Endothelial cell of umbilical vein (primary cell): ENCODE results near the gene KDM4B. TPM values are rescaled to one million over a fixed set of nuclear protein-coding genes. Genes with fewer than 3 reads are reported as not detected.

Source experiments
- BruUV-seq: library from RNA; stranded (reverse); fragments of 400-500 nt; replicated peaks from 2 replicates; lab custom pipeline; 2021; lab: Mats Ljungman, UMichigan
- CTCF ChIA-PET: fragments of 300-600, 350-600 bp; sonication (Branson Sonifier 250); formaldehyde crosslinking; loops from one replicate; lab custom pipeline; 2021; ENCODE audit warnings: antibody characterized with exemption, inconsistent platforms; lab: Charles Lee
- POLR2A ChIA-PET: fragments of 300-600, 350-600 bp; sonication (Branson Sonifier 250); formaldehyde crosslinking; loops from one replicate; lab custom pipeline; 2021; ENCODE audit warnings: antibody characterized with exemption, inconsistent platforms; lab: Charles Lee
- DNase-seq: peaks from one replicate; pipeline ENCODE4 v3.0.0-alpha.2; 2011; ENCODE audit warnings: low read depth, low spot score
- FAIRE-seq: peaks from 2 replicates; lab custom pipeline; 2011; peaks lifted over from hg19 to GRCh38; lab: Jason Lieb, UNC
- H2AFZ ChIP-seq: 2 replicates; pipeline ENCODE4 v1.6.0; 2012; ENCODE audit warnings: low read depth, low read length, control low read depth, inconsistent platforms
- H3K27ac ChIP-seq: 2 replicates; pipeline ENCODE4 v1.5.1; 2011; ENCODE audit warnings: low read depth, mild to moderate bottlenecking, control low read depth, low read length, moderate library complexity; ENCODE audit not compliant: insufficient read depth
- H3K27me3 ChIP-seq, 2 experiments: 2 replicates each; pipeline versions ENCODE4 v1.6.0 to v1.6.1; 2011; ENCODE audit warnings: low read length in 2 of 2, mixed read lengths in 1 of 2; ENCODE audit not compliant: control insufficient read depth in 2 of 2, insufficient read depth in 2 of 2
- H3K36me3 ChIP-seq, 2 experiments: 2 replicates in 1 of 2; 3 replicates in 1 of 2; pipeline ENCODE4 v1.5.1; 2011; ENCODE audit warnings: low read length in 2 of 2, mild to moderate bottlenecking in 1 of 2, moderate library complexity in 1 of 2; ENCODE audit not compliant: control insufficient read depth in 2 of 2, insufficient read depth in 2 of 2; ENCODE audit errors: extremely low read depth in 1 of 2
- H3K4me1 ChIP-seq: 3 replicates; pipeline ENCODE4 v1.5.1; 2011; ENCODE audit warnings: mild to moderate bottlenecking, low read length; ENCODE audit not compliant: control insufficient read depth, insufficient read depth; ENCODE audit errors: extremely low read depth
- H3K4me2 ChIP-seq: 2 replicates; pipeline ENCODE4 v1.6.1; 2011; ENCODE audit warnings: low read length, control low read depth, mixed read lengths; ENCODE audit not compliant: insufficient read depth
- H3K4me3 ChIP-seq, 3 experiments: fragments of 200-600 bp in 1 of 3; sonication (generic), shearing (Covaris generic) in 1 of 3; replicated peaks in 1 of 3; 2 replicates each; pipeline ENCODE4 v1.5.1; 2011 to 2016; ENCODE audit warnings: control low read depth in 3 of 3, low read length in 3 of 3, mild to moderate bottlenecking in 2 of 3, inconsistent platforms in 1 of 3, low read depth in 1 of 3, moderate library complexity in 1 of 3; ENCODE audit not compliant: insufficient read depth in 1 of 3
- H3K79me2 ChIP-seq: 2 replicates; pipeline ENCODE4 v1.6.0; 2012; ENCODE audit warnings: low read length, inconsistent platforms; ENCODE audit not compliant: control insufficient read depth, insufficient read depth
- H3K9ac ChIP-seq: replicated peaks from 2 replicates; pipeline ENCODE3; 2011; ENCODE audit warnings: low read length, control low read depth; ENCODE audit not compliant: insufficient read depth; ENCODE audit errors: extremely low read depth
- H3K9me1 ChIP-seq: replicated peaks from 3 replicates; pipeline ENCODE4 v1.6.0; 2011; ENCODE audit warnings: mild to moderate bottlenecking, low read length; ENCODE audit not compliant: control insufficient read depth, insufficient read depth; ENCODE audit errors: extremely low read depth
- H3K9me3 ChIP-seq: replicated peaks from 2 replicates; pipeline ENCODE4 v1.5.1; 2012; ENCODE audit warnings: low read length, inconsistent platforms; ENCODE audit not compliant: control insufficient read depth, insufficient read depth
- H4K20me1 ChIP-seq: replicated peaks from 2 replicates; pipeline ENCODE3; 2011; ENCODE audit warnings: mild to moderate bottlenecking, low read length; ENCODE audit not compliant: control insufficient read depth, insufficient read depth; ENCODE audit errors: extremely low read depth
- EZH2 ChIP-seq: IDR thresholded peaks from 2 replicates; pipeline ENCODE4 v1.6.1; 2012; ENCODE audit warnings: borderline replicate concordance, low read depth, mild to moderate bottlenecking, moderate library complexity, low read length, inconsistent platforms; ENCODE audit not compliant: severe bottlenecking
- FOS ChIP-seq: IDR thresholded peaks from 2 replicates; pipeline ENCODE4 v1.6.1; 2011; ENCODE audit warnings: mild to moderate bottlenecking, low read length, moderate library complexity, borderline replicate concordance; ENCODE audit not compliant: insufficient read depth
- GATA2 ChIP-seq: IDR thresholded peaks from 2 replicates; pipeline ENCODE4 v1.7.0; 2011; ENCODE audit warnings: low read depth, mild to moderate bottlenecking, moderate library complexity, mixed read lengths, low read length; ENCODE audit not compliant: insufficient read length, insufficient read depth
- JUN ChIP-seq: IDR thresholded peaks from 2 replicates; pipeline ENCODE4 v1.6.1; 2011; ENCODE audit warnings: borderline replicate concordance, low read depth; ENCODE audit not compliant: insufficient read length, insufficient read depth
- MYC ChIP-seq: IDR thresholded peaks from one replicate; pipeline ENCODE4 v1.6.1; 2011; ENCODE audit warnings: mild to moderate bottlenecking, low read depth, low read length
- POLR2A ChIP-seq: IDR thresholded peaks from 2 replicates; pipeline ENCODE4 v1.6.1; 2012; ENCODE audit warnings: low read depth, mild to moderate bottlenecking, control low read depth, low read length
- POLR2AphosphoS5 ChIP-seq: IDR thresholded peaks from 2 replicates; pipeline ENCODE4 v1.6.1; 2012; ENCODE audit warnings: low read depth, mild to moderate bottlenecking, control low read depth, low read length, moderate library complexity; ENCODE audit not compliant: insufficient read depth
- dilution Hi-C: fragments of 300-500 bp; cut with MboI; formaldehyde crosslinking; loops from one replicate; pipeline ENCODE4 v1.15.0; 2019; ENCODE audit warnings: low sequenced_read_pairs; ENCODE audit not compliant: extremely low pct_ligation_motif_present
- intact Hi-C: fragments of 100-400 bp; cut with micrococcal nuclease; formaldehyde crosslinking; loops from one replicate; pipeline ENCODE4 v1.10.0; 2022
- polyA plus RNA-seq, 4 experiments: library from polyadenylated mRNA; depleted of rRNA in 3 of 4; stranded (reverse) in 3 of 4; unstranded in 1 of 4; fragments of >200 nt; gene quantifications; 2 replicates each; pipeline versions ENCODE4 v1.2.1 to v1.2.3, GENCODE V29; 2011 to 2012; ENCODE audit warnings: missing spikeins in 1 of 4
- total RNA-seq: library from RNA; stranded (reverse); gene quantifications from 2 replicates; pipeline ENCODE4 v1.2.3, GENCODE V29; 2021
- TF ChIP-seq, protein P1 (sequence below), 2 donors: IDR thresholded peaks; 1 replicate in 1 of 2; 2 replicates in 1 of 2; pipeline ENCODE4 v1.5.1; 2011; ENCODE audit warnings: low read length in 2 of 2, mild to moderate bottlenecking in 2 of 2, moderate library complexity in 2 of 2, control low read depth in 1 of 2, inconsistent platforms in 1 of 2, low read depth in 1 of 2; ENCODE audit not compliant: insufficient read depth in 1 of 2; ENCODE audit errors: extremely low read depth in 1 of 2
- TF ChIP-seq, protein P2 (sequence below): IDR thresholded peaks from 2 replicates; pipeline ENCODE4 v1.6.1; 2011; ENCODE audit not compliant: insufficient read depth, insufficient read length

KDM4B gene
- total and polyA plus RNA-seq, 2 donors (not counting 3 experiments of a cell fraction or from before 2014, with no cell fraction given), result 12.4 to 37.2 TPM

DNA sequence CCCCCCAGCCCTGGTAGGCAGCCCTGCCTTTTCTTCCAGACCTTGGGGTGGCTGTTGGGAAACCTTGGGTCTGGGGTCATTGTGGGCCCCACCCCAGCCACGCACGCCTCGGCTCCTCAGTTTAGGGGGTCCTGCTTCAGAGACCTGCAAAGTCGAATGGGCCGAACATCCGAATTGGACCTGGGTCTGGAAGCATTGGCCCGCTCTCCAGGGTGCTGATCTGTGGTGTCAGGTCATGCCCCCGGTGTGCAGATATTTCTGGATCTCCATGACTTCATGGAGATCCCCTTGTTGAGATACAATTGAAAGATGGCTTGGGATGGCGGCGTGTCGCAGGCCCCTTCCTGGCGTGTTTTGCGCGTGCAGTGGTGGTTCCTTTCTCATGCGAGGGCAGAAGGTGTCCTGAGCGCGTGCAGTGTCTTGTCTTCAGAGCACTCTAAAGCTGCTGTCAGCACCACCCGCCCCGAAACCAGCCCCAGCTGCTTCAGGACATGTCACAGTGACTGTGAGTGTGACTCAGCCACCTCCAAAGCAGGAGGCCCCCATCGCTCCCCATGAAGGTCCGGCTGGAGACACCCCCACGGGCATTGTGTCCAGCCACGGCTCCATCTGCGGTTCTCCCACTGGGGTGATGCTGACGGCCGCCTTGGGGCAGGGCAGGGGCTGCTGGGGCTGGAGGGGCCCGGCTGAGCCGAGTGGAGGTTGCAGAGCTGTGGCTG lies 112.7 kb downstream of the KDM4B start:
- DNase-seq (no peak), FAIRE-seq (no peak)
- no TSS peak for BruUV-seq
- Histone ChIP-seq H3K9me3 (no peaks in the 10 kb centered on the region), H3K4me3 (no peak overlapping the region), H4K20me1 (no peaks in the 10 kb centered on the region), H3K36me3 (peaks cover 0 to 41% of the 10 kb centered on the region in 2 experiments), H3K9ac (no peak overlapping the region), H3K4me1 (no peaks in the 10 kb centered on the region), H3K27ac (no peak overlapping the region), H2AFZ (no peak overlapping the region), H3K4me2 (no peak overlapping the region), H3K79me2 (no peaks in the 10 kb centered on the region), H3K27me3 (no peaks in the 10 kb centered on the region), H3K9me1 (no peaks in the 10 kb centered on the region)
- POLR2A ChIA-PET, result no interaction called here
- dilution Hi-C loops (no loop called here), intact Hi-C loops (no loop called here)
- TF ChIP-seq GATA2, result no peak
- TF ChIP-seq, protein P1, sequence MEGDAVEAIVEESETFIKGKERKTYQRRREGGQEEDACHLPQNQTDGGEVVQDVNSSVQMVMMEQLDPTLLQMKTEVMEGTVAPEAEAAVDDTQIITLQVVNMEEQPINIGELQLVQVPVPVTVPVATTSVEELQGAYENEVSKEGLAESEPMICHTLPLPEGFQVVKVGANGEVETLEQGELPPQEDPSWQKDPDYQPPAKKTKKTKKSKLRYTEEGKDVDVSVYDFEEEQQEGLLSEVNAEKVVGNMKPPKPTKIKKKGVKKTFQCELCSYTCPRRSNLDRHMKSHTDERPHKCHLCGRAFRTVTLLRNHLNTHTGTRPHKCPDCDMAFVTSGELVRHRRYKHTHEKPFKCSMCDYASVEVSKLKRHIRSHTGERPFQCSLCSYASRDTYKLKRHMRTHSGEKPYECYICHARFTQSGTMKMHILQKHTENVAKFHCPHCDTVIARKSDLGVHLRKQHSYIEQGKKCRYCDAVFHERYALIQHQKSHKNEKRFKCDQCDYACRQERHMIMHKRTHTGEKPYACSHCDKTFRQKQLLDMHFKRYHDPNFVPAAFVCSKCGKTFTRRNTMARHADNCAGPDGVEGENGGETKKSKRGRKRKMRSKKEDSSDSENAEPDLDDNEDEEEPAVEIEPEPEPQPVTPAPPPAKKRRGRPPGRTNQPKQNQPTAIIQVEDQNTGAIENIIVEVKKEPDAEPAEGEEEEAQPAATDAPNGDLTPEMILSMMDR (IDR thresholded peaks at IDR 0.05; ENCODE audit: extremely low read depth in 1 of 2, insufficient read depth in 1 of 2, low read depth in 1 of 2, low read length in 2 of 2), result no peak
- TF ChIP-seq FOS, result no peak
- no peak for TF ChIP-seq EZH2
- TF ChIP-seq POLR2AphosphoS5, result no peak
- TF ChIP-seq, protein P2, sequence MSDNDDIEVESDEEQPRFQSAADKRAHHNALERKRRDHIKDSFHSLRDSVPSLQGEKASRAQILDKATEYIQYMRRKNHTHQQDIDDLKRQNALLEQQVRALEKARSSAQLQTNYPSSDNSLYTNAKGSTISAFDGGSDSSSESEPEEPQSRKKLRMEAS, result no peak
- TF ChIP-seq JUN, result no peak
- no peak for TF ChIP-seq POLR2A
- TF ChIP-seq MYC, result no peak
- CTCF ChIA-PET, result no interaction called here
